WTC11 (cell line): ENCODE measurements around the gene PTPRF.
"Not testable (repeated sequence)": the region's sequence is repeated elsewhere in the genome, so short reads cannot be mapped to it uniquely, and the experiment has no call there.

Experiments
- CTCF ChIP-seq: fragments of 200-600 bp; IDR thresholded peaks from 2 replicates; pipeline ENCODE4 v1.8.0; 2022; ENCODE audit warnings: antibody characterized with exemption
- EMX1 ChIP-seq: fragments of 250-450 bp; sonication (Bioruptor Pico); IDR thresholded peaks from 2 replicates; pipeline ENCODE4 v1.8.0; 2021; ENCODE audit warnings: mild to moderate bottlenecking
- GTF2I ChIP-seq: fragments of 250-450 bp; sonication (Bioruptor Pico); conservative IDR thresholded peaks from 2 replicates; pipeline ENCODE4 v1.4.0; 2021; ENCODE audit warnings: mild to moderate bottlenecking
- HMGXB4 ChIP-seq: sonication (generic); formaldehyde crosslinking; IDR thresholded peaks from 2 replicates; pipeline ENCODE4 v1.8.1; 2023; ENCODE audit warnings: mild to moderate bottlenecking, moderate library complexity, missing genetic modification reagents
- PREB ChIP-seq: sonication (generic); formaldehyde crosslinking; IDR thresholded peaks from 2 replicates; pipeline ENCODE4 v1.8.1; 2022; ENCODE audit warnings: mild to moderate bottlenecking, missing genetic modification reagents, moderate library complexity, borderline replicate concordance
- SMAD3 ChIP-seq: sonication (generic); formaldehyde crosslinking; IDR thresholded peaks from 2 replicates; pipeline ENCODE4 v1.8.0; 2022; ENCODE audit warnings: missing genetic modification reagents, mild to moderate bottlenecking, borderline replicate concordance
- SP1 ChIP-seq: sonication (generic); formaldehyde crosslinking; conservative IDR thresholded peaks from 2 replicates; pipeline ENCODE4 v1.8.1; 2022; ENCODE audit warnings: missing genetic modification reagents
- TCF7 ChIP-seq: sonication (generic); formaldehyde crosslinking; IDR thresholded peaks from 2 replicates; pipeline ENCODE4 v1.8.0; 2022; ENCODE audit warnings: mild to moderate bottlenecking, low read depth, missing genetic modification reagents, moderate library complexity
- ZBTB21 ChIP-seq: sonication (generic); formaldehyde crosslinking; IDR thresholded peaks from 2 replicates; pipeline ENCODE4 v1.8.1; 2023; ENCODE audit warnings: mild to moderate bottlenecking, missing genetic modification reagents, borderline replicate concordance
- ZNF219 ChIP-seq: sonication (generic); formaldehyde crosslinking; IDR thresholded peaks from 2 replicates; pipeline ENCODE4 v1.8.0; 2023; ENCODE audit warnings: missing genetic modification reagents, mild to moderate bottlenecking, borderline replicate concordance
- ZNF512 ChIP-seq: sonication (generic); formaldehyde crosslinking; IDR thresholded peaks from 2 replicates; pipeline ENCODE4 v1.8.1; 2022; ENCODE audit warnings: missing genetic modification reagents, borderline replicate concordance

- not testable (repeated sequence) for TF ChIP-seq SMAD3 (CRISPR knock-in tag); ZBTB21; CTCF; ZNF219 (CRISPR knock-in tag); ZNF512 (CRISPR knock-in tag); SP1; EMX1 (CRISPR knock-in tag); HMGXB4 (CRISPR knock-in tag); GTF2I; PREB (CRISPR knock-in tag); TCF7 (CRISPR knock-in tag)
Measured at GRCh38 chr1:43638381-43638780, 107.7 kb downstream of the PTPRF start.
